ENCODE measurements around the gene HTR3D.

- TF ChIP-seq CTCF (IDR thresholded peaks at IDR 0.05; ENCODE audit: low read depth, low read length) (no peak), POLR2A (IDR thresholded peaks at IDR 0.05; ENCODE audit: extremely low read depth, insufficient read length) (no peak), MYC (IDR thresholded peaks at IDR 0.05; ENCODE audit: low read depth, low read length) (no peak), MAX (IDR thresholded peaks at IDR 0.05; ENCODE audit: low read depth, low read length) (no peak)
Measured at GRCh38 chr3:184018424-184018973, 13.0 kb upstream of the HTR3D start.
